Measurements from ENCODE around the gene THBS2. TPM values are rescaled to one million over a fixed set of nuclear protein-coding genes. Genes with fewer than 3 reads are reported as not detected.

Gene THBS2
- 269 and 473 TPM in 2 replicates for total RNA-seq
- polyA plus RNA-seq = 86.5 and 99.4 TPM in 2 replicates
- polyA plus RNA-seq (2012) = 82.3 and 93.6 TPM in 2 replicates
- polyA minus RNA-seq (ENCODE audit: low replicate concordance) = 143 and 186 TPM in 2 replicates

DNA sequence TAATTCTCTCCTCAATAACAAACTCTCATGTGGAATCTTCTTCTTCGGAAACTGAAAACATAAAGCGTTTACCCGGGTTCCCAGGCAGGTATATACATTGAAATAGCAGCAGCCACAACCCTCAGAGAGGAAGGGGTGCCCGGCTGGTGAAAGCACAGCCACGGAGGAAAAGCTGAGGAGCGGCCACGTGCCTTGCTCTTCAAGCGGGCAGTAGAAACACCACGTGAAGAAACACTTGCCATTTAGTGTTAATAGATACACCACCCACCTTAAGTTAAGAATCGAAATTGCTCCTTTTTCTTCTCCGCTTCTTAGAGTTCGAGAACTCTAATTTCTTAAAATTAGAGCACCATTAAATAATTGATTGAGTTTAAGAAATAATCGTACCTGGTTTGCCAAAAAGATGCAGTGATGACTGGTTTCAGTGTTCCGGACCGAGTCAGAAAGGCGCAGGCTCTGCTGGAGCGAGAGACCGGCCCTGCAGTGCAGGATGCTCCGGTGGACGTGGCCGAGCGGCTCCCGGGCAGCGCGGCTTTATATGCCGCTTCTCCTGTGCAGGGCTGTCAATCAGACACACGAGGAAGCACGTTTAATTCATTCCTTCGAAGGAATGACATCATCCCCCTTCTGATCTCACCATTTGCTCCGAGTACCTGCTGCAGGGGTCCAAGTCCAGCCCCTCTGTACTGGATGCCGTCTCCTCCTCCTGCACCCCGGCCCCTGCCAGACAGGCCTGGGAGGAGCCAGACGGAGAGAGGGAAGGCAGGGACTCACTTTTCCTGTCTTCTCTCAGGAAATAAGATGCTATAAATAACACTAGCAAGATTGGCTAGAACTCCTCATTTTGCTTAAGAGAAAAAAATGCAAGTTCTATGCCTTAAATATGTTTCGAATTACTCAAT, at the start of gene THBS2:
Gene THBS2 (minus strand): TSS at position 510 of the 902 bp plus-strand sequence. CDS start 3,062 bp downstream, outside the sequence.
- H3K27ac ChIP-seq (ENCODE audit: insufficient read depth, low read length) = peak within 1 kb of the TSS; percentile 50
- peaks cover 6% of the 10 kb centered on the region for H3K4me1 ChIP-seq (ENCODE audit: control insufficient read depth, extremely low read depth, insufficient read depth, low read length)
- H3K27me3 ChIP-seq (ENCODE audit: control insufficient read depth, insufficient read depth, low read length) = peaks cover 4% of the 10 kb centered on the region
- peak within 1 kb of the TSS; percentile 85 for H3K4me2 ChIP-seq (ENCODE audit: extremely low read depth, insufficient read depth, low read length)
- TF ChIP-seq, protein P1, sequence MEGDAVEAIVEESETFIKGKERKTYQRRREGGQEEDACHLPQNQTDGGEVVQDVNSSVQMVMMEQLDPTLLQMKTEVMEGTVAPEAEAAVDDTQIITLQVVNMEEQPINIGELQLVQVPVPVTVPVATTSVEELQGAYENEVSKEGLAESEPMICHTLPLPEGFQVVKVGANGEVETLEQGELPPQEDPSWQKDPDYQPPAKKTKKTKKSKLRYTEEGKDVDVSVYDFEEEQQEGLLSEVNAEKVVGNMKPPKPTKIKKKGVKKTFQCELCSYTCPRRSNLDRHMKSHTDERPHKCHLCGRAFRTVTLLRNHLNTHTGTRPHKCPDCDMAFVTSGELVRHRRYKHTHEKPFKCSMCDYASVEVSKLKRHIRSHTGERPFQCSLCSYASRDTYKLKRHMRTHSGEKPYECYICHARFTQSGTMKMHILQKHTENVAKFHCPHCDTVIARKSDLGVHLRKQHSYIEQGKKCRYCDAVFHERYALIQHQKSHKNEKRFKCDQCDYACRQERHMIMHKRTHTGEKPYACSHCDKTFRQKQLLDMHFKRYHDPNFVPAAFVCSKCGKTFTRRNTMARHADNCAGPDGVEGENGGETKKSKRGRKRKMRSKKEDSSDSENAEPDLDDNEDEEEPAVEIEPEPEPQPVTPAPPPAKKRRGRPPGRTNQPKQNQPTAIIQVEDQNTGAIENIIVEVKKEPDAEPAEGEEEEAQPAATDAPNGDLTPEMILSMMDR (conservative IDR thresholded peaks at IDR 0.05 in 1 of 2, IDR thresholded peaks at IDR 0.05 in 1 of 2; ENCODE audit: low read depth in 1 of 2, low read length in 2 of 2) = no peak
- TF ChIP-seq EZH2 (IDR thresholded peaks at IDR 0.05; ENCODE audit: low read length, missing control alignments) = no peak
- H3K9ac ChIP-seq (ENCODE audit: insufficient read depth, low read length) = peak within 1 kb of the TSS; percentile 10
- no peaks in the 10 kb centered on the region for H3K9me3 ChIP-seq (ENCODE audit: control insufficient read depth, insufficient read depth, low read depth, low read length)
- no peaks in the 10 kb centered on the region for H4K20me1 ChIP-seq (ENCODE audit: control insufficient read depth, extremely low read depth, insufficient read depth, low read length)
- peak within 1 kb of the TSS; percentile 89 for H2AFZ ChIP-seq (ENCODE audit: low read length)
- H3K79me2 ChIP-seq (ENCODE audit: control insufficient read depth, insufficient read depth, low read length) = peaks cover 14% of the 10 kb centered on the region
- DNase-seq (ENCODE audit: low read depth in 2 of 2) = peak; percentile 83 to 97
- H3K36me3 ChIP-seq (ENCODE audit: control insufficient read depth, insufficient read depth, low read length) = peaks cover 4% of the 10 kb centered on the region
- H3K4me3 ChIP-seq (replicated peaks in 1 of 4; ENCODE audit: control extremely low read depth in 1 of 4, insufficient read depth in 1 of 4, low read depth in 3 of 4, low read length in 4 of 4) = peak within 1 kb of the TSS; percentile 67 to 91 (median 76)

DNA sequence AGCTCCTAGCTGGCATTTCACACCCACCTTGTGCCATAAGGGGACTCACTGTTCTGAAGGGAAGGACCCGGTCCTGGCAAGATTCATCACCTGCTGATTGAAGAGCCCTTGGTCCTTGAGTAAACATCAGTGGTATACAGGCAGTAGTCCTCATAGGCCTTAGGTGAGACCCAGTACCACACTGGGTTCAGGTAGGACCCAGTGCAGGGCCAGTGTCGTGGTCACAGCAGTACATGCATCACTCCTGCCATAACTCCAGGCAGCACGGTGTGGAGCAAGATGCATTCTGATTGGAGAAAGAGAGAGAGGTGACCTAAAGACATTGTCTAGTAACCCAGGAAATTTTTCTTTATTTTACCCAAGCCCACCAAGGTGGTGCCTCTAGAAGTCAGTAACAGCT, 49.1 kb upstream of the THBS2 start:
- H3K36me3 ChIP-seq (ENCODE audit: control insufficient read depth, insufficient read depth, low read length) = no peaks in the 10 kb centered on the region
- no peak overlapping the region for H3K4me3 ChIP-seq (replicated peaks in 1 of 4; ENCODE audit: control extremely low read depth in 1 of 4, insufficient read depth in 1 of 4, low read depth in 3 of 4, low read length in 4 of 4)
- DNase-seq (ENCODE audit: low read depth in 2 of 2) = no peak
- H2AFZ ChIP-seq (ENCODE audit: low read length) = no peak overlapping the region
- no peak for TF ChIP-seq EZH2 (IDR thresholded peaks at IDR 0.05; ENCODE audit: low read length, missing control alignments)
- TF ChIP-seq, protein P1 (conservative IDR thresholded peaks at IDR 0.05 in 1 of 2, IDR thresholded peaks at IDR 0.05 in 1 of 2; ENCODE audit: low read depth in 1 of 2, low read length in 2 of 2) = no peak
- no peak overlapping the region for H3K27ac ChIP-seq (ENCODE audit: insufficient read depth, low read length)
- no peak overlapping the region for H3K9ac ChIP-seq (ENCODE audit: insufficient read depth, low read length)
- no peaks in the 10 kb centered on the region for H4K20me1 ChIP-seq (ENCODE audit: control insufficient read depth, extremely low read depth, insufficient read depth, low read length)
- no peaks in the 10 kb centered on the region for H3K27me3 ChIP-seq (ENCODE audit: control insufficient read depth, insufficient read depth, low read length)
- H3K4me2 ChIP-seq (ENCODE audit: extremely low read depth, insufficient read depth, low read length) = no peak overlapping the region
- no peaks in the 10 kb centered on the region for H3K4me1 ChIP-seq (ENCODE audit: control insufficient read depth, extremely low read depth, insufficient read depth, low read length)
- H3K9me3 ChIP-seq (ENCODE audit: control insufficient read depth, insufficient read depth, low read depth, low read length) = no peaks in the 10 kb centered on the region
- no peaks in the 10 kb centered on the region for H3K79me2 ChIP-seq (ENCODE audit: control insufficient read depth, insufficient read depth, low read length)

DNA sequence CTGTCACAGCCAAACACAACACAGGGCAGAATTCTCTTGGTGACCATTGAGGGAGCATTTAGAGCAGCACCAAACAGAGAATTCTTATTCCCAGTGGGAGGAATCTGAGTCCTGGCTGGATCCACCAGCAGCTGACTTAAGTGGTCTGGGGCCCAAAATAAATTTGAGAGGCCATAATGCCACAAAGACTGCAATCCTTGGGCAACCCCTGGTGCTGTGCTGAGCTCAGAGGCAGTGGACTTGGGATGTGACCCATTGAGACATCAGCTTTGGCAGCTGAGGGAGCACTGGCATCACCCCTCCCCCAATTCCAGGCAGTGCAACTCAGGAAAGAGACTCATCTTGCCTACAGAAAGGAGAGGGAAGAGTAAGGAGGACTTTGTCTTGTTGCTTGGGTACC, 48.6 kb upstream of the THBS2 start:
- Histone ChIP-seq H3K9me3 (ENCODE audit: control insufficient read depth, insufficient read depth, low read depth, low read length) (no peaks in the 10 kb centered on the region), H3K36me3 (ENCODE audit: control insufficient read depth, insufficient read depth, low read length) (no peaks in the 10 kb centered on the region), H3K4me3 (replicated peaks in 1 of 4; ENCODE audit: control extremely low read depth in 1 of 4, insufficient read depth in 1 of 4, low read depth in 3 of 4, low read length in 4 of 4) (no peak overlapping the region), H3K4me1 (ENCODE audit: control insufficient read depth, extremely low read depth, insufficient read depth, low read length) (no peaks in the 10 kb centered on the region), H3K27me3 (ENCODE audit: control insufficient read depth, insufficient read depth, low read length) (no peaks in the 10 kb centered on the region), H3K9ac (ENCODE audit: insufficient read depth, low read length) (no peak overlapping the region), H4K20me1 (ENCODE audit: control insufficient read depth, extremely low read depth, insufficient read depth, low read length) (no peaks in the 10 kb centered on the region), H2AFZ (ENCODE audit: low read length) (no peak overlapping the region), H3K79me2 (ENCODE audit: control insufficient read depth, insufficient read depth, low read length) (no peaks in the 10 kb centered on the region), H3K4me2 (ENCODE audit: extremely low read depth, insufficient read depth, low read length) (no peak overlapping the region), H3K27ac (ENCODE audit: insufficient read depth, low read length) (no peak overlapping the region)
- TF ChIP-seq, protein P1 (conservative IDR thresholded peaks at IDR 0.05 in 1 of 2, IDR thresholded peaks at IDR 0.05 in 1 of 2; ENCODE audit: low read depth in 1 of 2, low read length in 2 of 2) = no peak
- TF ChIP-seq EZH2 (IDR thresholded peaks at IDR 0.05; ENCODE audit: low read length, missing control alignments) = no peak
- no peak for DNase-seq (ENCODE audit: low read depth in 2 of 2)

Data from fibroblast of lung (primary cell).